Putamen (tissue), 1 donor: Measurements from ENCODE around the gene PSEN1.
A peak's percentile ranks its signal among the peaks of the same experiment; 100 is the strongest.

Experiments used
- DNase-seq: peaks from one replicate; pipeline ENCODE4 v3.0.0-alpha.2; 2016; ENCODE audit warnings: low spot score

The PSEN1 gene

DNA sequence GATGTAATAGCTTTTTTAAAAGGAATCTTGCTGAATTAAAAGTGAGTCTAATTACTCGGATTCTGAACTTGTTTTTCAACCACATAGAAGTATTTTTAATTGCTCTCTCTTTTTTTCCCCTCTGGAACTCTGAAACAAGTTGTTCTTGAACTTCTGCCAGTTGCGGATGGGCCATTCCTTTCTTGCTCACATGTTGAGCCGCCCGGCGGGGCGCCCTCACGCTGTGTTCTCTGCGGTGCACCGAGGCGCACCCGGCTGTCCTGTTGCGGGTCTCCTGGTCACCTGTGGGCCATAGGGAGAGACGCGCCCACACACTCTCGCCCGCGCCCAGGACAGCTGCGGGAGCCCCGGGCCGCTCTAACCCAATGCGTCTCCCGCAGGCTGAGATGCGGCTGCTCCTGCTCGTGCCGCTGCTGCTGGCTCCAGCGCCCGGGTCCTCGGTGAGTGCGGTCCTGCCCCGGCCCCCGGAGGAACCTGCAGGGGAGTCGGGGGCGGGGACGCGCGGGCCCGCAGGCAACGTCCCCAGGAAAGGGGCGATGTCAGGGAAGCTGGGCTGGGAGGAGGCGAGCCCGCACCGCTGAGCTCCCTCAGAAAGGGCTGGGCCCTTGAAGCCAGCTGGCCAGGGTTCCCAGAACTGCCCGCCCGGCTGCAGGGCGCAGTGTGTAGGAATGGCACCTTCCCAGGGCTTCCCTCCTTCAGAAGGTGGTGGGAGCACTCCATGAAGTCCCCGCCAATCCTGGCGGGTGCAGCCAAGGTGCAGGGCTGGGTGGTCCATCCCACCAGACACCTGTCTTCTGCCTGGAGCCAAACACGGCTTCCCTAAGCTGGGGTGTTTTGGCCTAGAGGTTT, 103.3 kb downstream of the PSEN1 start:
- DNase-seq, result peak; percentile 56

DNA sequence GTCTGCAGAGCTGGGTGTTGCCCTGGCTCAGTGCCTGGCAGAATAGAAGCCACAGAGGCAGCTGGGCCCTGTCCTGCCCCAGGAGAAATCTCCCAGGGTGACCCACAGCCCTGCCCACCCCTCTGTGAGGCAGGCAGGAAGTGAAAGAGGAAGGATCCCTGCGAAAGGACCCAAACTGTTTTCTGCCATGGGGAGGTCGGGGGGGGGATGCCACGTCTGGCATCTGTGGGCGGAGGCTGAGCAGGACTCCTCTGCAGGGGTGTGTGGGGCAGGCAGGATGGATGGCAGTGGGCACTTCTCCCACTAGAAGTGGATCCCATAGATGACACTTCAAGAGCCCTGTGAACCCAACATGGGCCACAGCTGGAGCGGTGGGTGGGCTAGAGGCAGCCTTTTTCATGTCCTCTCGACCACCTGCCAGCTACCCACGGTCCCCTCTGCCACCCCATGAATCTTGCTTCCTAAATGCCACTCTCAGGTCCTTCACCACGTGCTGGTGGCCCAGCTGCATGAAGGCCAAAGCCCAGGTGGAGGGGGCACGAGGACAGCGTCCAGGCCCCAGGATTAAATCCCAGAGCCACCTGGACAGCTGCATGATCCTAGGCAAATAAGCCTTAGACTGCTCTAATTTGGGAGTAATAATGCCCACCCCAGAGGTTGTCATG, 104.6 kb downstream of the PSEN1 start:
- no peak for DNase-seq

- DNase-seq, result no peak
These were observed 105.3 kb downstream of the PSEN1 start for GRCh38 chr14:73241481-73242165.

- peak; percentile 34 for DNase-seq
These were observed 106.1 kb downstream of the PSEN1 start for GRCh38 chr14:73242357-73242901.

DNA sequence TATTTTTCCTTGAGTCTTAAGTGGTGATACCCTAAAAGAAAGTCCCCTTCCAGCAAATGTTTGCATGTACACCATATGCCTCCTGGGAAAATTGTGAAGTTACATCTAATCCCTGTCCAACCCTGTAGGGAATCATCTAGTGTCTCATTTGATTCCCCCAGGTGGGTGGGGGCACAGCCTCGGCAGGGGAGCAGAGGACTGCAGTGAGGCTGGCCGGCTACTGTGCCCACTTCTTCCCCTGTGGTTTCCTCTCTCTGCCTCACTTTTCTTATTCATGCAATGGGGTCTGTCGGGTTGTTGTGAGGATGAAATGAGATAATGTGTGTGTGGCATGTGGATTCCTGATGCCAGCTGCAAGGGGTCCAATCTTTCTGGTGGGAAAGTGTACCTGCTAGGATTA, 107.0 kb downstream of the PSEN1 start:
- no peak for DNase-seq

DNA sequence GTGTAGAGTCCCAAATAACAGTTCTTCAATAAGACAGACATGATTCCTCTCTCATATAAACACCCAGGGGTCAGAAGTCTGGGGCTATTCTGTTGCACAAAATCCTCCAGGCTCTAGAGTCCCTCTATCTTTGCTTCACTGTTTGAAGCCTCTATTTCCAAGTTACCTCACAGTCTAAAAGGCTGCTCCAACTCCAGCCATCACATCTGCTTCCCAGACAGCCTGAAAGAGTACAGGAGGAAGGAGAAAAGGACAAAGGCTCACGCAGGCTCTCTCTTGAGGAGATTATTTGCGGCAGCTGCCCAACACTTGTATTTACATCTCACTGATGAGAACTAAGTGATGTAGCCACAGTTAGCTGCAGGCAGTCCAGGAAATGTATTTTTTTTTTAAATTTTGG, 107.4 kb downstream of the PSEN1 start:
- no peak for DNase-seq

DNA sequence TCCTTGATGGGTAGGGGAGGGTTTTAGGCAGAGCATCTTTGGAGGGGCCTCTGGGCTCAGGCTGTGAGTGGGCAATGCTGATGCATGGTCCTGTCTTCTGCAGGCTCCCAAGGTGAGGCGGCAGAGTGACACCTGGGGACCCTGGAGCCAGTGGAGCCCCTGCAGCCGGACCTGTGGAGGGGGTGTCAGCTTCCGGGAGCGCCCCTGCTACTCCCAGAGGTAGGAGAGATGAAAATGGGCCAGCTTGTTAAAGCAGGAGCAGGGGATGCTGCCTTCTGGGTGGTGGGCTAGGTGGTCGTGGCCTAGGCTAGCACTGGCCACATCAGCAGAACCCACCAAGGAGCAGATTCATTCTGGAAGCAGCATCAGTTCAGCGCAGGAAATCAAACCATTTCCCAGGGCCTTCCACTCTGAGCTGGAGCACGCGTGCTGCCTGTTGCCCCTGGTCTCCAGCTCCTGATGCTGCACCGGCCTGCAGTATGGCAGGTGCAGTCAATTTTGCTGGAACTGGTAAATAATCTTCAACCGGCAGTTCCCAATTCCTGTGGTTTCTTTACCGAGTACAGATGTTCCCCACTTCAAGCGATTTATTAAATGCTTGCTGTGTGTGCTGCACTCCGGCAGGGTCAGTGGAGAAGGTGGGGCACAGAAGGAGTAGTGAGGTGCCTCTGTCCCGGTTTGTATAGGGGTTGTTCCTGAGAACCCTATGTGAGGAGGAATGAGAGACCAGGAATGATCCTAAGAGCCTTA, 108.4 kb downstream of the PSEN1 start:
- DNase-seq, result no peak

DNA sequence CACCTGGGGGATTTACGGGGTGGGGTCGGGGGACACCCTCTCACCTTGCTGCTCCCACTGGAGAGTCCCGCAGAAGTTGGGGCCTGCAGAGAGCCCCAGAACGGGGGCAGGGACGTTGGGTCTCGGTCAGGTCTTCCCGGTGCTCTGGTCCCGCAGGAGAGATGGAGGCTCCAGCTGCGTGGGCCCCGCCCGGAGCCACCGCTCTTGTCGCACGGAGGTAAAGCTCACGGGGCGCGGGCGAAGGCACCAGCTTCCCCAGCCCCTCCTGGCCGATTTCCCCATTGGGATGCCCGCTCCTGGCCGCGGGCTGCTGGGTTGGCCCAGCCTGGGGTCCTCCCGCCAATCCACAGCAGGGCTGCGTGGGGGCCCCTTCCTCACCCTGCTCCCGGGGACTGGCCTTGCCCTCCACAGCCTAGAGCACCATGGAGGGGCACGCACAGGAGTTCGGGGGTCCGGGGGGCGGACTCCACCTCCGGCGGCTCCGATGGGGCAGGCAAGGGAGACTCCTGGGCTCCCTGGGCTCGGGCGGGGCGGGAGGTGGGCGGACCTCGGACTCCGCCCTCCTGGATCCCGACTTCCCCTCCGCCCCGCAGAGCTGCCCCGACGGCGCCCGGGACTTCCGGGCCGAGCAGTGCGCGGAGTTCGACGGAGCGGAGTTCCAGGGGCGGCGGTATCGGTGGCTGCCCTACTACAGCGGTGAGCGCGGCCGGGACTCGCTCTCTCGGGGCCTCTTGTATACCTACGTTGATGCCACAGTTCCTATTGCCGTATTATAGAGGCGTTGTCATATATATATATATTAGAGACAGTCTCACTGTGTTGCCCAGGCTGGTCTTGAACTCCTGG, 109.4 kb downstream of the PSEN1 start:
- DNase-seq, result no peak

DNA sequence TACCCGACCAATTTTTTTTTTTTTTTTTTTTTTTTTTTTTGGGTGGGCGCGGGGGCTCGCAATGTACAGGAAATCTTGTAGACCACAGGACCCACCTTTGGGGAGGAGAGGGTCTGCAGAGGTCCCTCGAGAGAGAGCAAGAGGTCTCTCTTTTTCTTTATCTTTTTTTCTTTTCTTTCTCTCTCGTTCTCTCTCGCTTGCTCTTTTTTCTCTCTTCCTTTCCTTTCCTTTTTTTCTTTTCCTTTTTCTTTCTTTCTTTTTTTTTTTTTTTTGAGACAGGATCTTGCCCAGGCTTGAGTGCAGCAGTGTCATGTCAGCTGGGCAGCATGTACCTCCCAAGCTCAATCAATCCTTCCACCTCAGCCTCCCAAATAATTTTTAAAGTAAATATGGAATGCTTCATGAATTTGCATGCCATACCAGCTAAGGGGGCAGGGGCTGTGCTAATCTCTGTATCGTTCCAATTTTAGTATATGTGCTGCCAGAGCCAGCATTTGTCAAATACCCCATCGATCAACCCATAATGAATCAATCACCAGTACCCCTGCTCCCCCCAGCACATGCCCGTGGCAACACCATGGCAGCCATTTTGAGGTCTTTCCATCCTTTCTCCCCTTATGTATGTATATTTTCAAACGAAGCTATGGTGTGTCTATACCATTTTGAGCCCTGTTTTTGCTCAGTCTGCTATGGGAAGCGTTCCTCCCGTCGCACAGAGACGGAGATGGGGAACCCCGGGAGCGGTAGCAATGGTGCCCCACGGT, 110.3 kb downstream of the PSEN1 start:
- no peak for DNase-seq

DNA sequence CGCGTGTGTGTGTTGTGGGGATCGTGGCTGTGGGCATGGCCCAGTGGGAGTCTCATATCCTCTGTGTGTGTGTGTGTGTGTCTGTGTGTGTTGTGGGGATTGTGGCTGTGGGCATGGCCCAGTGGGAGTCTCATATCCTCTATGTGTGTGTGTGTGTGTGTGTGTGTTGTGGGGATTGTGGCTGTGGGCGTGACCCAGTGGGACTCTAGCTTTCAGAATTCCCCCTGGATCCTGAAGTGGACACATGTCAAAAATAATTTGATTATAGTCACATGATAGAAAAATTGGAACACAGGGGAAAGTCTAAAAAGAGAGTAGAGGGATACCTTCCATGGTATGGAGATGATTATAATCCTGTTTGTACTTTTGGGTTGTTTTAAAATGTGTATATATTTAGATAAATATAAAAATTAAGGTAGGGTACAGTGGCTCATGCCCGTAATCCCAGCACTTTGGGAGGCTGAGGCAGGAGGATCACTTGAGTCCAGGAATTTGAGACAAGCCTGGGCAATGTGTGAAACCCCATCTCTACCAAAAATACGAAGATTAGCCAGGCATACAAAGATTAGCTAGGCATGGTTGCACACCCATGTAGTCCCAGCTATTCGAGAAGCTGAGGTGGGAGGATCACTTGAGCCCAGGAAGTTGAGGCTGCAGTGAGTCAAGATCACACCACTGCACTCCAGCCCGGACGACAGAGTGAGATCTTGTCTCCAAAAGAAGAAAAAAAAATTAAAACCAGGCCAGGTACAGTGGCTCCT, 112.0 kb downstream of the PSEN1 start:
- no peak for DNase-seq

DNA sequence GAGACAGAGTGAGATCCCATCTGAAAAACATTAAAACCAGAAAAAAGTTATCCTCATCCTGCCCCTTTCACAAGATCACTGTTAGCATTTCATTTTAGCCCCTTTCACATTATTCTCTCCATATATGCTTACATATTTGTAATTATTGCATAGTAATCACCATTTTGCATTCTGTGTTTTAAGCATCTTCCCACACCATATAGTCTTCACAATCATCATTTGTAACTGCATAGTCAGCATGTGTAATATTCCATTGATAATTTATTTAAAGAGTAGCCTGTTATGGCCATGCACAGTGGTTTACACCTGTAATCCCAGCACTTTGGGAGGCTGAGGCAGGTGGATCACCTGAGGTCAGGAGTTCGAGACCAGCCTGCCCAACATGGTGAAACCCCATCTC, 112.8 kb downstream of the PSEN1 start:
- no peak for DNase-seq

GRCh38 chr14:73249564-73250316, 113.4 kb downstream of the PSEN1 start:
- no peak for DNase-seq

DNA sequence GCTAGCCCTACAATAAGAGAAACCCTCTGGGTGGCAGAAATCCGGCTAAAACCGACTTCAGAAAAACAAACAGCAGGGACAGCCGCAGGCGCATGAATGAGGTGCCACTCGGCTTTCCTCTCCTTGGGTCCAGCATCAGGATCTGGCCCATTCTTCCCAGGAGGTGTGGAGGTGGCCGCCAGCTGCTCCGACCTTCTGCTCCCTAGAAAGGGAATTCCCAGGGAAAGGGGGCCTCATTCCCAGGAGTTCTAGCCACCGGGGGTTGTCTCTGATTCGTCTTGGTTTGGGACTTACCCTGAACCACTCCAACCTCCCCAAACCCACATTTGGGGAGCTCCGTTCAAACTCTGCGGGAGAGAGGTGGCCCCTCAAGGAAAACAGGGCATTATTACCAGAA, 114.0 kb downstream of the PSEN1 start:
- no peak for DNase-seq

DNA sequence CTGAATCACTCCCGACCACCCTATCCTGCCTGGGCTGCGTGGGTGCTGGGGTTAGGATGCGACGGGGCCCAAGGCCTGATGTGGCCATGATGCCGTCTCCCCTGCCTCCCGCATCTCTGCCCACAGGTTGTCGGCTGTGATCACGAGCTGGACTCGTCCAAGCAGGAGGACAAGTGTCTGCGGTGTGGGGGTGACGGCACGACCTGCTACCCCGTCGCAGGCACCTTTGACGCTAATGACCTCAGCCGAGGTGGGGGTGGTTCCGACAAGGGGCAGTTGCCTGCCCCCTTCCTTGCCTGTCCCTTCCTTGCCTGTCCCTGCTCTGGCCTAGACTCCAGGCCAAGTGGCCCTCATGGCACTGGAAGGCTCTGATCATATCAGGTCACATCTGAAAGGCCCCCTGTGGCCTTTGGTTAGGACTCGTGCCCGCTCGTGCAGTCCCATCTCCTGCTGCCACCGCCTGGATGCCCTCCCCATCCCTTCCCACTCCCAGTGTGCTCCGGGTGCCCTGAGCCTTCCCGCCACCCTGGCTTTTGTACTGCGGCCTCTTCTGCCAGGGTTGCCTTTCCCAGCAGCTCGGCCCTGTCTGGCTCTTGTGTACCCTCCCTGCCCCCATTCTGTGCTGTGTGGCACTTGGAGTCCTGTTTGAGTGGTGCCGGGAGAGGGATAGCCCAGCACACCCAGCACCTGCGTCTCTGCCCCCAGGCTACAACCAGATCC, 114.6 kb downstream of the PSEN1 start:
- no peak for DNase-seq

DNA sequence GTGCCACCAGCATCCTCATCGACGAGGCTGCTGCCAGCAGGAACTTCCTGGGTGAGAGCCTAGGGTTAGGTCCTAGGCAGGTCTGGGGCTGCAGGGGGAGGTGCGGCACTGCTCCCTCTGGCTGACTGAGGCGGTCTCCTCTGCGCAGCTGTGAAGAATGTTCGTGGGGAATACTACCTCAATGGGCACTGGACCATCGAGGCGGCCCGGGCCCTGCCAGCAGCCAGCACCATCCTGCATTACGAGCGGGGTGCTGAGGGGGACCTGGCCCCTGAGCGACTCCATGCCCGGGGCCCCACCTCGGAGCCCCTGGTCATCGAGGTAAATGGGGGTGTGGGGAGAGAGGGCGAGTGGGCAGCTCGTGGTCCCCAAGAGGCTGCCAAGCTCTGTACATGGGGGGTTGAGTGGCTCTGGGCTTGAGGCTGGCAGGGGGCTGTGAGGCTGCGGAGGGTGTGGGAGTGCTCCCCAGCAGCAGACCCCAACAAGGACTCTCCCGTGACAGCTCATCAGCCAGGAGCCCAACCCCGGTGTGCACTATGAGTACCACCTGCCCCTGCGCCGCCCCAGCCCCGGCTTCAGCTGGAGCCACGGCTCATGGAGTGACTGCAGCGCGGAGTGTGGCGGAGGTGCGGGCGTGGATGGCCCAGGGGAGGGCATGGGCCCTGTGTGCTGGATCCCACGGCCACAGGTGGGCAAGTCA, 115.4 kb downstream of the PSEN1 start:
- DNase-seq, result no peak

- DNase-seq, result no peak
These were observed 116.4 kb downstream of the PSEN1 start for GRCh38 chr14:73252491-73253322.

DNA sequence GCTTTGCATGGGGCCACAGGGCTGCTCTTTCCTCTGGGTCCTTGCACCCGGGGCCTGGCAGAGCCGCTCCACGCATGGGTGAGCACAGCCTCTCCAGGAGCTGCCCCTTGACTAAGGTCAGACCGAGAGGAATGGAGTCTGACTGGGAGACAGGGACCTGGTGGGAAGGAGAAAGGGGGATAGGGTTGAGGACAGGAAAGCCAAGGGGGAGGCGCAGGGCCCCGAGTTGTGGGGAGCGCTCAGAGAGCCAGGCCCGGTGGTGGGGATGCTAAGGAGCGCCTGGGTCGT, 117.0 kb downstream of the PSEN1 start:
- no peak for DNase-seq
